HG03066 (cell line): ENCODE data around the gene PPM1N.

Experiments used
- ATAC-seq: cut with Tn5 transposase; IDR thresholded peaks from one replicate; pipeline ENCODE4 v1.9.1; 2021; ENCODE audit warnings: low read depth; ENCODE audit not compliant: unreplicated experiment

PPM1N gene

GRCh38 chr19:45526143-45526542 is 27.9 kb downstream of the PPM1N start:
- ATAC-seq: no peak

DNA sequence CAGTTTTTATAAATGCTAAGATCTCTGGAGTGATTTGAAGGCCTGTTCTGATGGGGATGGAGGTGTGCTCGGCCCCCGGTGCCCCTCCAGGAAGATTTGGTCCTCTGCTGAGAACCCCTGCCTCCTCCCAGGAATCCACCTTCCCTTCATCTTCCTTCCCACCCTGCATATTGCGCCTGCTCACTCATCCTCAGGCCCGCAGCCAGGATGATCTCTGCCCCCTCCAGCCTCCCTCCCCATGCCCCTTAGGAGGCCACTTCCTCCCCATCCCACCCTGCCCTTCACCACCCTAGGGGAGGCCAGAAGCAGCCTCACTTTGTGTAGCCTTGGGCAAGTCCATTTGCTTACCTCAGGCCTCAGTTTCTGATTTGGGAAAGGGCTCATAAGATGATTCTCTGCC is 28.7 kb downstream of the PPM1N start:
- no peak for ATAC-seq

- no peak for ATAC-seq
Measured at GRCh38 chr19:45527731-45528130, 29.5 kb downstream of the PPM1N start.

DNA sequence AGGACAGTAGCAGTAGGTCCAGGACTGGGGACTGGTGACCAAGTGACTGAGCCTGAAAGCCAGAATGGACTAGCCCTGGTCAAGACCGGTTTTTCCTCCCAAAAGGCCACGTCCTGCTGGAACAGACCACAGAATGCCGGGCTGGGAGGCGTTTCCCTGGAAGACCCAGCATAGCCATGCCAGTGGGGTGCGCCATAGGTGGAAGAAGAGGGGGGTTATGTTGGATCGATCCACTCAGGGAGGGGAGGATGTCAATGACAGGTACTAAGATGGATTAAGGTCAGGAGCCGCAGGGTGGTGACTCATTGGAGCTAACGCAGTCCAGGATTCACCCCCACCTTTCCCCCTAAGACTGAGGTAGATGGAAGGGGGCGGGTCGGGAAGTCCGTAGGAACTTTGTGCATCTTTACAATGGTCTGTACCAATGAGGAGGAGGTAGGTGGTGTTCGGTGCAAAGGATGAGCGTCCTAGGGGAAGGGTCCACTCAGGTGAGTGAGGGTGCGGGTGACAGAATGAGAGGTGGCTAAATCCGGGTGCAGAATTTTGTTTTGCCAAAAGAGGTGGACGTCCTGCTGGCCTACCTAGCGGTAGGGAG is 30.0 kb downstream of the PPM1N start:
- ATAC-seq: no peak

DNA sequence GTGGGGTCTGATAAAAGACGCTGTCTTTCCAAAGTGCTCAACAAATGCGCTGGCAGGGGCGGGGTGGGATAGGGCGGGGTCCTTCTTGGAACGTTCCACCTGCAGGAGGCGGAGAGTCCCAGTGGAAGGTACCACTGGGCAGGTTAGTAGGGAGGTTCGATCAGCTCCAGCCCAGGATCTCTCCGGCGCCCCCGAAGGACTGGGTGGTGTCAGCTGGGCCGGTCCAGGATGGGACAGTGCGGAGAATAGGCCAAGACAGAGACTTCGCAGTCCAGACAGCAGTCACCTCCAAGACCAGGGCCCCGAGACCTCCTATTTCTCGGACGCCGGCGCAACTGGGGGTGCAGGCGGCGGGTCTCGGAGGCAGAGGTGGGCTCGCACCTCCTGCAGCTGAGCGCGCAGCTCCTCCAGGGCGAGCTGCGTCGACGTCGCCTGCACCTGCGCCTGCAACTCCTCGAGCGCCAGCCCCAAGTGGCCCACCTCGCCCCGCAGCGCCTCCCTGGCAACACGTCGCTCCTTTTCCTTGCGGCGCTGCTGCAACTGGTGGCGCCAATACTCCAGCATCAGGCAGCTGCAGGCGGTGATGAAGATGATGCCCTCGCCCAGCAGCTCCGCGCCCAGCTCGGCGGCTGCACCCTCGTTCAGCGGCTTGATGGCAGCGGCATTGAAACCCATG is 30.6 kb downstream of the PPM1N start:
- ATAC-seq: no peak

DNA sequence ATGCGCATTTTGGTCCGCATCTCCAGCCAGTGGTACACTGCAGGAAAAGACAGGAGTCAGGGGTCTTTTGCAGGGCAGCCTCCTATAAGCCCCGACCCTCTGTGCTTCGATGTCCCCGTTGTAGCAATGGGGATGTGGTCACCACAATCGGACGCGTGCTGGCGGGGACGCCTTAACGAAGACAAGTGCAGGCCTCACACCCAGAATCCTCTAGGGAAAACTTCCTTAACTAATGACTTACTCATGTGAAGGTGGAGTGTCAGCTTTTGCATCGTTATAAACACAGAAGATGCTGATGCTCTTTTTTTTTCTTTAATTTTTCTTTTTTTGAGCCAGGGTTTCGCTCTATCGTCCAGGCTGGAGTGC is 31.2 kb downstream of the PPM1N start:
- no peak for ATAC-seq

DNA sequence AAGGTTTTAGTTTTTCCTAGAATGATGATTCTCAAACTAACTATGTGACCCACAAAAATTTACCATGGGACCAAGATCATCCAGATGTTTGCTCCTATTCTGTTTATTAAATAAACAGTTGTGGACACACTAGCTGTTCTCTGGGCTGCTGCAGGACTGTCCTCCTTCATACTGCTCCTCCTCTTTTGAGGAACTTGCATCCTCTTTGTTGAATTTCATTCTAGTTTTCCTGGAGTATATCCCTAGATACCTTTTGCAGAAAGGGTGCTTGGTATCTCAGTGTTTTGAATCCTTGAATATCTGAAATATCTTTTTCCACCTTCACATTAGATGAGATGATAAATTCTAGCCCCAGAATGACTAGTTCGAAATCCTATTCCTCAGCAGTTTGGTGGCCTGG is 33.1 kb downstream of the PPM1N start:
- ATAC-seq: no peak

- no peak for ATAC-seq
Measured at GRCh38 chr19:45539459-45539858, 41.2 kb downstream of the PPM1N start.

- ATAC-seq: no peak
Measured at GRCh38 chr19:45542234-45542668, 44.0 kb downstream of the PPM1N start.

DNA sequence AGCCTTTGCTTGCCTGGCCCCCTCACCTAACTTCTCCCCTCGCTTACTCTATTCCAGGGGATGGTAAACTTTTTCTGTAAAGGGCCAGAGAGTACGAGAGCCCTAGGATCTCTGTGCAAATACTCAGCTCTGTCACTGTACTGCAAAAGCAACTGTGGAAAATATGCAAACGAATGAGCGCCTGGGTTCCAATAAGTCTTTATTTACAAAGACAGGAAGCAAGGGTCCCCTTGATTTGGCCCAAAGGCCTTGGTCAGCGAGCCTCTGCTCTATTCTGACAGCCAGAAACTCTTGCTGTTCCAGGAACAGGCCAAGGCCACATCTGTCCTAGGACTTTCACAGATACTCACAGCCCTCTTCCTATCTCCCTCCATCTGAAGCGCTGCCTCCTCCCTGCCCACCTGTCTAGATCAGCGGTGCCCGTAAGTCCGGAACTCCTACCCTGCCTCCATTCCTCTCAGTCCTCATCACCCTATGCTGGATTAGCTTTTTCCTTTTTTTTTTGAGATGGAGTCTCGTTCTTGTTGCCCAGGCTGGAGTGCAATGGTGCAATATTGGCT is 49.0 kb downstream of the PPM1N start:
- no peak for ATAC-seq

DNA sequence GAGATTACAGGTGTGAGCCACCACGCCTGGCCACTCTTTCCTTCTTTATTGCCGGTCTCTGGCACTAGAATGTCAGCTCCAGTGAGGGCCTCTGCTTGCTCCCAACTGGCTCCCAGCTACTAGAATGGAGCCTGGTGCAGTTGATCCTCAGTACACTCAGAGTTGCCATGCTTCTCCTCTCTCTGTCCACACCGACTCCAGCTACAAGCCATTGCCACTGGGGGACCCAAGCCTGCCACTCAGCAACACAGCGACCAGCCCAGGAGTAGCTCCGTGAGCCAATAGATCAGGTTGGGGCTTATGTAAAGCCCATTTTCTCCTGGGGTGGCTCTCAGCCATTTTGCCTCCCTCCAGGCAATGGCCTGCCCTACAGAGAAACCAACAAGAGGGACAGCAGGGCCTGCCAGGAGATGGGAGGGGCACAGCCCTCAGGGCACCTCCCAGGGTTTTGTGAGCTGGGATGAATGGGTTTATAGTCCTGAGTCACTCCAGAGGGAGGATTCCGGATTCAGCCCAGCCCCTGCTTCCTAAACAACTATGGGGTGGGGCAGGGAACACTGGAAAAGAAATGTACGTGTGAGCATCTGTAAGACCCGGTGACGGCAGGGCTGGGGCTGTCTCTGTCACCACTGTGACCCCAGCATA is 49.8 kb downstream of the PPM1N start:
- no peak for ATAC-seq
